Thyroid gland (tissue), 4 donors: ENCODE data around the gene MATK. TPM values are rescaled to one million over a fixed set of nuclear protein-coding genes. Genes with fewer than 3 reads are reported as not detected.

ENCODE experiments used
- DNase-seq, 2 donors: peaks; one replicate each; pipeline ENCODE4 v3.0.0-alpha.2; 2019
- H3K27ac ChIP-seq, 3 donors: fragments of 200-600 bp; sonication (generic); 1 replicate in 2 of 3; 2 replicates in 1 of 3; pipeline ENCODE4 v1.5.1; 2016 to 2019; ENCODE audit warnings: mild to moderate bottlenecking in 1 of 3, moderate library complexity in 1 of 3
- H3K27me3 ChIP-seq: fragments of 200-600 bp; sonication (generic); one replicate; pipeline ENCODE4 v1.5.1; 2019
- H3K36me3 ChIP-seq, 2 donors: fragments of 200-600 bp; sonication (generic); one replicate each; pipeline ENCODE4 v1.5.1; 2016 to 2019
- H3K4me1 ChIP-seq, 2 donors: fragments of 200-600 bp; sonication (generic); one replicate each; pipeline ENCODE4 v1.5.1; 2017 to 2019
- H3K4me3 ChIP-seq, 3 donors: fragments of 200-600 bp; sonication (generic); replicated peaks in 1 of 3; 1 replicate in 2 of 3; 2 replicates in 1 of 3; pipeline ENCODE4 v1.5.1; 2016; ENCODE audit warnings: mild to moderate bottlenecking in 1 of 3
- H3K9me3 ChIP-seq: fragments of 200-600 bp; sonication (generic); one replicate; pipeline ENCODE4 v1.5.1; 2017
- POLR2A ChIP-seq, 2 donors: fragments of 450-650 bp; IDR thresholded peaks; one replicate each; pipeline ENCODE4 v1.6.1; 2017; ENCODE audit warnings: antibody characterized with exemption in 2 of 2, mild to moderate bottlenecking in 2 of 2, moderate library complexity in 1 of 2
- whole genome bisulfite sequencing, 2 donors: methylation state at CpG; one replicate each; pipeline ENCODE4 v1.1.5; 2017; 5-methylcytosine and 5-hydroxymethylcytosine counted together
- intact Hi-C: fragments of 100-400 bp; cut with DNase I; formaldehyde crosslinking; loops from one replicate; pipeline ENCODE4 v1.15.1; 2023
- small RNA-seq: library from RNA; depleted of rRNA; stranded (forward); fragments of <200 nt; gene quantifications from one replicate; pipeline ENCODE3, GENCODE V24; 2016
- total RNA-seq, 4 donors: library from RNA; depleted of rRNA; stranded (reverse); fragments of >200 nt; gene quantifications; one replicate each; pipeline ENCODE4 v1.2.3, GENCODE V29; 2016
- TF ChIP-seq, protein P1 (sequence below), 6 experiments: fragments of 200-600 bp in 3 of 6; fragments of 450-650 bp in 3 of 6; sonication (generic) in 3 of 6; IDR thresholded peaks; one replicate each; pipeline ENCODE4 v1.5.1; 2016 to 2019; ENCODE audit warnings: antibody characterized with exemption in 6 of 6, mild to moderate bottlenecking in 2 of 6, inconsistent platforms in 1 of 6, moderate library complexity in 1 of 6

The MATK gene
- total RNA-seq, 4 donors from 2014 or later: 0.93 to 14.7 (median 2.7) TPM

GRCh38 chr19:3733549-3734309 is 52.5 kb downstream of the MATK start:
- intact Hi-C loops: no loop called here
- WGBS, 2 donors: 87 to 88% methylated on average over 19 to 20 of the region's 20 CpGs
- H3K27ac ChIP-seq: no peak overlapping the region
- H3K4me3 ChIP-seq: no peak overlapping the region
- no peak for DNase-seq
- H3K27me3 ChIP-seq: no peaks in the 10 kb centered on the region
- TF ChIP-seq, protein P1, sequence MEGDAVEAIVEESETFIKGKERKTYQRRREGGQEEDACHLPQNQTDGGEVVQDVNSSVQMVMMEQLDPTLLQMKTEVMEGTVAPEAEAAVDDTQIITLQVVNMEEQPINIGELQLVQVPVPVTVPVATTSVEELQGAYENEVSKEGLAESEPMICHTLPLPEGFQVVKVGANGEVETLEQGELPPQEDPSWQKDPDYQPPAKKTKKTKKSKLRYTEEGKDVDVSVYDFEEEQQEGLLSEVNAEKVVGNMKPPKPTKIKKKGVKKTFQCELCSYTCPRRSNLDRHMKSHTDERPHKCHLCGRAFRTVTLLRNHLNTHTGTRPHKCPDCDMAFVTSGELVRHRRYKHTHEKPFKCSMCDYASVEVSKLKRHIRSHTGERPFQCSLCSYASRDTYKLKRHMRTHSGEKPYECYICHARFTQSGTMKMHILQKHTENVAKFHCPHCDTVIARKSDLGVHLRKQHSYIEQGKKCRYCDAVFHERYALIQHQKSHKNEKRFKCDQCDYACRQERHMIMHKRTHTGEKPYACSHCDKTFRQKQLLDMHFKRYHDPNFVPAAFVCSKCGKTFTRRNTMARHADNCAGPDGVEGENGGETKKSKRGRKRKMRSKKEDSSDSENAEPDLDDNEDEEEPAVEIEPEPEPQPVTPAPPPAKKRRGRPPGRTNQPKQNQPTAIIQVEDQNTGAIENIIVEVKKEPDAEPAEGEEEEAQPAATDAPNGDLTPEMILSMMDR (IDR thresholded peaks at IDR 0.05): no peak
- no peak for TF ChIP-seq POLR2A (IDR thresholded peaks at IDR 0.05)
- peaks cover 7 to 17% of the 10 kb centered on the region in 2 donors for H3K36me3 ChIP-seq
- no peaks in the 10 kb centered on the region for H3K9me3 ChIP-seq
- H3K4me1 ChIP-seq: no peaks in the 10 kb centered on the region

- WGBS, 2 donors: 89 to 91% methylated on average over 1 of the region's 1 CpG
- peaks cover 7 to 10% of the 10 kb centered on the region in 2 donors for H3K36me3 ChIP-seq
- H3K27ac ChIP-seq: no peak overlapping the region
- H3K9me3 ChIP-seq: no peaks in the 10 kb centered on the region
- H3K4me3 ChIP-seq: no peak overlapping the region
- no peak for TF ChIP-seq POLR2A (IDR thresholded peaks at IDR 0.05)
- TF ChIP-seq, protein P1 (IDR thresholded peaks at IDR 0.05): no peak
- intact Hi-C loops: no loop called here
- DNase-seq: no peak
- no peaks in the 10 kb centered on the region for H3K4me1 ChIP-seq
- no peaks in the 10 kb centered on the region for H3K27me3 ChIP-seq
Observed at GRCh38 chr19:3732108-3732507, 54.1 kb downstream of the MATK start.

GRCh38 chr19:3730457-3730958 is 55.7 kb downstream of the MATK start:
- intact Hi-C loops: no loop called here
- H3K4me3 ChIP-seq: no peak overlapping the region
- no peak for TF ChIP-seq POLR2A (IDR thresholded peaks at IDR 0.05)
- TF ChIP-seq, protein P1 (IDR thresholded peaks at IDR 0.05): no peak
- H3K27me3 ChIP-seq: no peaks in the 10 kb centered on the region
- no peaks in the 10 kb centered on the region for H3K9me3 ChIP-seq
- H3K27ac ChIP-seq: no peak overlapping the region
- DNase-seq: no peak
- H3K36me3 ChIP-seq: peaks cover under 1% of the 10 kb centered on the region in 2 donors
- WGBS, 2 donors: 95 to 98% methylated on average over 21 to 24 of the region's 32 CpGs
- peaks cover 3 to 7% of the 10 kb centered on the region in 2 donors for H3K4me1 ChIP-seq

Small RNA genes within 50 kb of the gene (small RNA-seq; reads per million reads assigned to genes)
- not detected for gene AC005777.1

Other genes with a start within 250 kb of the MATK start
- 1 to 10 TPM in 3 of 4 donors, not detected in 1; 1.2 to 3.3 (median 1.9) TPM for gene TEKTIP1, start 247.2 kb downstream of the MATK start, total RNA-seq
- gene MFSD12, start 228.8 kb downstream of the MATK start, total RNA-seq: 10 to 100 TPM; 36.4 to 90.9 (median 66.7) TPM
- gene HMG20B, start 213.4 kb downstream of the MATK start, total RNA-seq: 100 to 1,000 TPM in 2 of 4 donors, 10 to 100 TPM in 2; 93.3 to 160 (median 105) TPM
- gene GIPC3, start 200.9 kb downstream of the MATK start, total RNA-seq: 1 to 10 TPM in 2 of 4 donors, under 1 TPM in 2; 0.78 to 2.2 (median 0.97) TPM
- 1 to 10 TPM in 3 of 4 donors, under 1 TPM in 1; 0.40 to 2.1 (median 1.3) TPM for gene TBXA2R, start 179.5 kb downstream of the MATK start, total RNA-seq
- gene CACTIN, start 159.6 kb downstream of the MATK start, total RNA-seq: 10 to 100 TPM; 18.8 to 30.6 (median 24.5) TPM
- gene PIP5K1C, start 85.9 kb downstream of the MATK start, total RNA-seq: 10 to 100 TPM; 23.2 to 42.4 (median 35.0) TPM
- 10 to 100 TPM; 29.7 to 43.7 (median 39.8) TPM for gene TJP3, start 78.0 kb downstream of the MATK start, total RNA-seq
- 10 to 100 TPM; 33.6 to 42.9 (median 38.1) TPM for gene APBA3, start 24.7 kb downstream of the MATK start, total RNA-seq
- 100 to 1,000 TPM in 2 of 4 donors, 10 to 100 TPM in 2; 84.0 to 131 (median 102) TPM for gene MRPL54, start 23.7 kb downstream of the MATK start, total RNA-seq
- gene RAX2, start 14.2 kb downstream of the MATK start, total RNA-seq: not detected
- not detected for gene ZFR2, start 82.7 kb upstream of the MATK start, total RNA-seq
- under 1 TPM in 1 of 4 donors, not detected in 3; 0.10 TPM for gene ATCAY, start 94.3 kb upstream of the MATK start, total RNA-seq
- not detected for gene NMRK2, start 146.7 kb upstream of the MATK start, total RNA-seq
- 10 to 100 TPM; 29.6 to 61.7 (median 40.3) TPM for gene DAPK3, start 184.7 kb upstream of the MATK start, total RNA-seq
- 1,000 to 10,000 TPM; 1,432 to 2,189 (median 1,729) TPM for gene EEF2, start 199.1 kb upstream of the MATK start, total RNA-seq
- 10 to 100 TPM; 14.7 to 32.3 (median 16.0) TPM for gene PIAS4, start 221.4 kb upstream of the MATK start, total RNA-seq